Ishikawa (cell line): ENCODE data around the gene OR51L1.
"Not testable (repeated sequence)": the region's sequence is repeated elsewhere in the genome, so short reads cannot be mapped to it uniquely, and the experiment has no call there.

ENCODE experiments used
- CEBPB ChIP-seq: IDR thresholded peaks from 2 replicates; pipeline ENCODE4 v1.6.1; 2012
- CREB1 ChIP-seq: IDR thresholded peaks from 2 replicates; pipeline ENCODE4 v1.6.1; 2012; ENCODE audit warnings: low read depth
- EGR1 ChIP-seq: IDR thresholded peaks from 2 replicates; pipeline ENCODE4 v1.6.1; 2012
- EP300 ChIP-seq: IDR thresholded peaks from 2 replicates; pipeline ENCODE4 v1.6.1; 2012; ENCODE audit warnings: borderline replicate concordance
- FOXM1 ChIP-seq: IDR thresholded peaks from 2 replicates; pipeline ENCODE4 v1.6.1; 2012; ENCODE audit warnings: low read depth, borderline replicate concordance
- MAX ChIP-seq: IDR thresholded peaks from 2 replicates; pipeline ENCODE4 v1.6.1; 2012
- NFIC ChIP-seq: IDR thresholded peaks from 2 replicates; pipeline ENCODE4 v1.6.1; 2012
- RAD21 ChIP-seq: IDR thresholded peaks from 2 replicates; pipeline ENCODE4 v1.6.1; 2012; ENCODE audit warnings: low read depth
- TAF1 ChIP-seq: IDR thresholded peaks from 2 replicates; pipeline ENCODE4 v1.6.1; 2012; ENCODE audit warnings: low read depth, mild to moderate bottlenecking
- TCF12 ChIP-seq: IDR thresholded peaks from 2 replicates; pipeline ENCODE4 v1.6.1; 2012; ENCODE audit warnings: low read depth
- TEAD4 ChIP-seq: IDR thresholded peaks from 2 replicates; pipeline ENCODE4 v1.6.1; 2012
- USF1 ChIP-seq: IDR thresholded peaks from 2 replicates; pipeline ENCODE4 v1.6.1; 2012
- YY1 ChIP-seq: IDR thresholded peaks from 2 replicates; pipeline ENCODE4 v1.6.1; 2012; ENCODE audit warnings: low read depth
- ZBTB7A ChIP-seq: IDR thresholded peaks from 2 replicates; pipeline ENCODE4 v1.6.1; 2012; ENCODE audit warnings: low read depth
- TF ChIP-seq, protein P1 (sequence below): IDR thresholded peaks from 2 replicates; pipeline ENCODE4 v1.6.1; 2012; ENCODE audit warnings: low read depth, mild to moderate bottlenecking

OR51L1 gene, protein sequence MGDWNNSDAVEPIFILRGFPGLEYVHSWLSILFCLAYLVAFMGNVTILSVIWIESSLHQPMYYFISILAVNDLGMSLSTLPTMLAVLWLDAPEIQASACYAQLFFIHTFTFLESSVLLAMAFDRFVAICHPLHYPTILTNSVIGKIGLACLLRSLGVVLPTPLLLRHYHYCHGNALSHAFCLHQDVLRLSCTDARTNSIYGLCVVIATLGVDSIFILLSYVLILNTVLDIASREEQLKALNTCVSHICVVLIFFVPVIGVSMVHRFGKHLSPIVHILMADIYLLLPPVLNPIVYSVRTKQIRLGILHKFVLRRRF

GRCh38 chr11:4994551-4994950, at the start of gene OR51L1:
TSS of gene OR51L1 (plus strand) at chr11:4994851. CDS start at chr11:4998983, 4,132 bp downstream.
- no peak for TF ChIP-seq NFIC
- TF ChIP-seq EGR1: no peak
- no peak for TF ChIP-seq EP300
- TF ChIP-seq TEAD4: no peak
- TF ChIP-seq FOXM1: no peak
- no peak for TF ChIP-seq TCF12
- TF ChIP-seq, protein P1, sequence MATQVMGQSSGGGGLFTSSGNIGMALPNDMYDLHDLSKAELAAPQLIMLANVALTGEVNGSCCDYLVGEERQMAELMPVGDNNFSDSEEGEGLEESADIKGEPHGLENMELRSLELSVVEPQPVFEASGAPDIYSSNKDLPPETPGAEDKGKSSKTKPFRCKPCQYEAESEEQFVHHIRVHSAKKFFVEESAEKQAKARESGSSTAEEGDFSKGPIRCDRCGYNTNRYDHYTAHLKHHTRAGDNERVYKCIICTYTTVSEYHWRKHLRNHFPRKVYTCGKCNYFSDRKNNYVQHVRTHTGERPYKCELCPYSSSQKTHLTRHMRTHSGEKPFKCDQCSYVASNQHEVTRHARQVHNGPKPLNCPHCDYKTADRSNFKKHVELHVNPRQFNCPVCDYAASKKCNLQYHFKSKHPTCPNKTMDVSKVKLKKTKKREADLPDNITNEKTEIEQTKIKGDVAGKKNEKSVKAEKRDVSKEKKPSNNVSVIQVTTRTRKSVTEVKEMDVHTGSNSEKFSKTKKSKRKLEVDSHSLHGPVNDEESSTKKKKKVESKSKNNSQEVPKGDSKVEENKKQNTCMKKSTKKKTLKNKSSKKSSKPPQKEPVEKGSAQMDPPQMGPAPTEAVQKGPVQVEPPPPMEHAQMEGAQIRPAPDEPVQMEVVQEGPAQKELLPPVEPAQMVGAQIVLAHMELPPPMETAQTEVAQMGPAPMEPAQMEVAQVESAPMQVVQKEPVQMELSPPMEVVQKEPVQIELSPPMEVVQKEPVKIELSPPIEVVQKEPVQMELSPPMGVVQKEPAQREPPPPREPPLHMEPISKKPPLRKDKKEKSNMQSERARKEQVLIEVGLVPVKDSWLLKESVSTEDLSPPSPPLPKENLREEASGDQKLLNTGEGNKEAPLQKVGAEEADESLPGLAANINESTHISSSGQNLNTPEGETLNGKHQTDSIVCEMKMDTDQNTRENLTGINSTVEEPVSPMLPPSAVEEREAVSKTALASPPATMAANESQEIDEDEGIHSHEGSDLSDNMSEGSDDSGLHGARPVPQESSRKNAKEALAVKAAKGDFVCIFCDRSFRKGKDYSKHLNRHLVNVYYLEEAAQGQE: no peak
- TF ChIP-seq RAD21: no peak

DNA sequence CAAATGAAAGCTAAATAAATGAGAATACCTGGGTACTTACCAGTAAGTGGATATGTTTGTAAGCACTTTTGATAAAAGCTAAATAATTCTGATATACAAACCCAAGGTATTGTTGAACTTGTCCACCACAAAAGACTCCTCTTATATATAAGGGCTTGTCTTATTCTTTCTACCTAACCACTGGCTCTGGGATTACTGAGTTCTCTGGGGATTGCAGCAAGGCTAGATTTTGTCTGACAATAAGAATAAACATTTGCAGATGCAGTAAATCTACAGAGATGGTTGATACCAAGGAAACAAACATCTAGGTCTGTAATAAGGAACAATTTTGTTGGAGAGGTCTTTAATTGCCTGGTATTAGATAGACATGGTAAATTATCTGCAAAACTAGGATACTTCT, 47.1 kb upstream of the OR51L1 start, which contains the start of gene OR51A4:
TSS of gene OR51A4 (minus strand) at position 101 of the 400 bp plus-strand sequence. CDS start 505 bp downstream, outside the sequence.
- TF ChIP-seq CEBPB: no peak
- no peak for TF ChIP-seq FOXM1
- no peak for TF ChIP-seq TCF12
- no peak for TF ChIP-seq MAX
- TF ChIP-seq RAD21: no peak
- no peak for TF ChIP-seq YY1
- no peak for TF ChIP-seq NFIC
- no peak for TF ChIP-seq ZBTB7A
- TF ChIP-seq TAF1: no peak
- no peak for TF ChIP-seq USF1
- TF ChIP-seq EP300: no peak
- TF ChIP-seq TEAD4: no peak
- TF ChIP-seq CREB1: no peak
- TF ChIP-seq, protein P1: no peak

- TF ChIP-seq EP300, TEAD4, YY1: not testable (repeated sequence)
Observed at GRCh38 chr11:4955613-4956012, 39.0 kb upstream of the OR51L1 start, which contains the start of gene OR51A2. TSS of gene OR51A2 (minus strand) at chr11:4955713. CDS start at chr11:4955713, 0 bp downstream.

DNA sequence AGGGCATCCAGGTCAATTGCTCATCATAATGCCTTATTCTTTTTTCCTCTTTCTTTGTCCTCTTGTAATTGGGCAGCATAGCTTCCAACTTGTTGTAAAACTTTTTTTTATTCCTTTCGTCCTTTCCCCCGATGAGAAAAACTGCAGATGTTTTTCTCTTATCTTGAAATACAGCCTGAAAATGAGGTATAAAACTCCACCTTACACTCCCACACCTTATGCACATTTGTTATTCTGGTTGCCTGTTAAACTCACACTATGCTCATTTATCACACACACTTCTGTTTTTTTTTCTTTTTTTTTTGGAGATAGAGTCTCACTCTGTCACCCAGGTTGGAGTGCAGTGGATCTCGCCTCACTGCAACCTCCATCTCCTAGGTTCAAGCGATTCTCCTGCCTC, 37.3 kb upstream of the OR51L1 start:
- TF ChIP-seq EGR1 (no peak), YY1 (no peak), EP300 (no peak), CEBPB (no peak), FOXM1 (no peak), USF1 (no peak), TCF12 (no peak), TEAD4 (no peak), RAD21 (no peak), MAX (no peak)
- TF ChIP-seq, protein P1: no peak

DNA sequence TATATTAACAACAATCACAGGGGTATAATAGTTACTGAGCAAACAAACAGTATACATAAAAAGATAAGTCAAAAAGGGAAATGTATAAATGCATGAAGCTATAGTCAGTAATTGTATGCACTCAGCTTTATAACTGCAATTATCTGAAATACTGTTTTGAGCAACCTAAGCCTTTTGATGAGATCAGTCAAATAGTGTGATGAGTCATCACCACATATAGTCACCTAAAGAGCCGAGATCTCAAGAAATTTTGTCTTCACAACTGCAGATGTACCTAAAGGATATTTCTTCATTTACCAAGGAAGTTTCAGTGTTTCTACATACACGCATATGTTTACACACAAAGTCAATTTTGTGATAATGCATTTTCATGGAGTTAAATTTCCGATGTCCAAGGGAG, 33.8 kb upstream of the OR51L1 start:
- TF ChIP-seq YY1: no peak
- TF ChIP-seq EGR1: no peak
- no peak for TF ChIP-seq NFIC
- TF ChIP-seq TEAD4: no peak
- TF ChIP-seq USF1: no peak
- TF ChIP-seq CREB1: no peak
- no peak for TF ChIP-seq EP300
- no peak for TF ChIP-seq CEBPB
- no peak for TF ChIP-seq ZBTB7A
- TF ChIP-seq, protein P1: no peak
- no peak for TF ChIP-seq MAX
- TF ChIP-seq TCF12: no peak
- no peak for TF ChIP-seq FOXM1
- TF ChIP-seq RAD21: no peak
